ENCODE measurements around the gene MYH16. TPM values are rescaled to one million over a fixed set of nuclear protein-coding genes. Genes with fewer than 3 reads are reported as not detected.

The MYH16 gene
- polyA plus RNA-seq, 1 donor from 2014 or later = not detected

GRCh38 chr7:99325592-99326407 lies 53.2 kb downstream of the MYH16 start, which contains the start of gene ARPC1A:
Gene ARPC1A (plus strand): TSS chr7:99325898. CDS start chr7:99333354, 7,456 bp downstream.
- no peaks in the 10 kb centered on the region for H3K36me3 ChIP-seq (ENCODE audit: insufficient read depth, low read length)
- peak within 1 kb of the TSS; percentile 94 for H2AFZ ChIP-seq (ENCODE audit: low read depth, low read length)
- H3K9me2 ChIP-seq (ENCODE audit: insufficient read depth, low read length) = no peaks in the 10 kb centered on the region
- peaks cover 46% of the 10 kb centered on the region for H3K79me2 ChIP-seq (replicated peaks; ENCODE audit: insufficient read depth, low read length)
- no peaks in the 10 kb centered on the region for H4K20me1 ChIP-seq (ENCODE audit: insufficient read depth)
- TF ChIP-seq EZH2 (IDR thresholded peaks at IDR 0.05; ENCODE audit: borderline replicate concordance, insufficient read depth, low read length, poor library complexity, severe bottlenecking) = no peak
- TF ChIP-seq MXI1 (conservative IDR thresholded peaks at IDR 0.05; ENCODE audit: poor library complexity, severe bottlenecking) = peak; percentile 82
- TF ChIP-seq RAD21 (conservative IDR thresholded peaks at IDR 0.05) = peak; percentile 48
- TF ChIP-seq EP300 (conservative IDR thresholded peaks at IDR 0.05; ENCODE audit: poor library complexity, severe bottlenecking) = peak; percentile 64
- peak; percentile 79 for TF ChIP-seq TAF1 (IDR thresholded peaks at IDR 0.05; ENCODE audit: low read depth)
- TF ChIP-seq, protein P1, sequence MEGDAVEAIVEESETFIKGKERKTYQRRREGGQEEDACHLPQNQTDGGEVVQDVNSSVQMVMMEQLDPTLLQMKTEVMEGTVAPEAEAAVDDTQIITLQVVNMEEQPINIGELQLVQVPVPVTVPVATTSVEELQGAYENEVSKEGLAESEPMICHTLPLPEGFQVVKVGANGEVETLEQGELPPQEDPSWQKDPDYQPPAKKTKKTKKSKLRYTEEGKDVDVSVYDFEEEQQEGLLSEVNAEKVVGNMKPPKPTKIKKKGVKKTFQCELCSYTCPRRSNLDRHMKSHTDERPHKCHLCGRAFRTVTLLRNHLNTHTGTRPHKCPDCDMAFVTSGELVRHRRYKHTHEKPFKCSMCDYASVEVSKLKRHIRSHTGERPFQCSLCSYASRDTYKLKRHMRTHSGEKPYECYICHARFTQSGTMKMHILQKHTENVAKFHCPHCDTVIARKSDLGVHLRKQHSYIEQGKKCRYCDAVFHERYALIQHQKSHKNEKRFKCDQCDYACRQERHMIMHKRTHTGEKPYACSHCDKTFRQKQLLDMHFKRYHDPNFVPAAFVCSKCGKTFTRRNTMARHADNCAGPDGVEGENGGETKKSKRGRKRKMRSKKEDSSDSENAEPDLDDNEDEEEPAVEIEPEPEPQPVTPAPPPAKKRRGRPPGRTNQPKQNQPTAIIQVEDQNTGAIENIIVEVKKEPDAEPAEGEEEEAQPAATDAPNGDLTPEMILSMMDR (IDR thresholded peaks at IDR 0.05; ENCODE audit: poor library complexity, severe bottlenecking) = no peak
- peak; percentile 99 for TF ChIP-seq POLR2AphosphoS5 (IDR thresholded peaks at IDR 0.05)
- peak; percentile 63 for TF ChIP-seq REST (IDR thresholded peaks at IDR 0.05; ENCODE audit: borderline replicate concordance)
- no peak for TF ChIP-seq SMC3 (conservative IDR thresholded peaks at IDR 0.05; ENCODE audit: poor library complexity)
- H3K27me3 ChIP-seq (ENCODE audit: insufficient read depth, low read depth, low read length) = no peaks in the 10 kb centered on the region
- no peaks in the 10 kb centered on the region for H3K9me3 ChIP-seq (ENCODE audit: low read length)
- H3F3A ChIP-seq (ENCODE audit: insufficient read depth, low read length, poor library complexity, severe bottlenecking) = no peaks in the 10 kb centered on the region
- peak within 1 kb of the TSS; percentile 92 for H3K27ac ChIP-seq (ENCODE audit: low read length)
- peak within 1 kb of the TSS; percentile 88 for H3K4me2 ChIP-seq (ENCODE audit: low read length)
- peak within 1 kb of the TSS; percentile 90 for H3K4me3 ChIP-seq (ENCODE audit: low read length)
- H3K9ac ChIP-seq (ENCODE audit: low read length) = peak within 1 kb of the TSS; percentile 91

GRCh38 chr7:99326408-99326782 lies 53.8 kb downstream of the MYH16 start:
- peaks cover 52% of the 10 kb centered on the region for H3K79me2 ChIP-seq (replicated peaks; ENCODE audit: insufficient read depth, low read length)
- H3K9ac ChIP-seq (ENCODE audit: low read length) = peak overlapping the region; percentile 91
- H3K4me2 ChIP-seq (ENCODE audit: low read length) = peak overlapping the region; percentile 88
- no peaks in the 10 kb centered on the region for H3F3A ChIP-seq (ENCODE audit: insufficient read depth, low read length, poor library complexity, severe bottlenecking)
- H3K4me3 ChIP-seq (ENCODE audit: low read length) = peak overlapping the region; percentile 90
- no peaks in the 10 kb centered on the region for H3K27me3 ChIP-seq (ENCODE audit: insufficient read depth, low read depth, low read length)
- no peaks in the 10 kb centered on the region for H4K20me1 ChIP-seq (ENCODE audit: insufficient read depth)
- H3K9me3 ChIP-seq (ENCODE audit: low read length) = no peaks in the 10 kb centered on the region
- H3K36me3 ChIP-seq (ENCODE audit: insufficient read depth, low read length) = no peaks in the 10 kb centered on the region
- no peaks in the 10 kb centered on the region for H3K9me2 ChIP-seq (ENCODE audit: insufficient read depth, low read length)
- H3K27ac ChIP-seq (ENCODE audit: low read length) = peak overlapping the region; percentile 92
- TF ChIP-seq MXI1 (conservative IDR thresholded peaks at IDR 0.05; ENCODE audit: poor library complexity, severe bottlenecking) = no peak
- TF ChIP-seq, protein P1 (IDR thresholded peaks at IDR 0.05; ENCODE audit: poor library complexity, severe bottlenecking) = no peak
- TF ChIP-seq SMC3 (conservative IDR thresholded peaks at IDR 0.05; ENCODE audit: poor library complexity) = no peak
- TF ChIP-seq EZH2 (IDR thresholded peaks at IDR 0.05; ENCODE audit: borderline replicate concordance, insufficient read depth, low read length, poor library complexity, severe bottlenecking) = no peak
- TF ChIP-seq TAF1 (IDR thresholded peaks at IDR 0.05; ENCODE audit: low read depth) = no peak
- no peak for TF ChIP-seq EP300 (conservative IDR thresholded peaks at IDR 0.05; ENCODE audit: poor library complexity, severe bottlenecking)
- TF ChIP-seq RAD21 (conservative IDR thresholded peaks at IDR 0.05) = no peak
- TF ChIP-seq REST (IDR thresholded peaks at IDR 0.05; ENCODE audit: borderline replicate concordance) = no peak
- no peak for TF ChIP-seq POLR2AphosphoS5 (IDR thresholded peaks at IDR 0.05)
- H2AFZ ChIP-seq (ENCODE audit: low read depth, low read length) = no peak overlapping the region

Measured in neural cell (in vitro differentiated cells).